Heart left ventricle (tissue), 16 donors: ENCODE data around the gene HERPUD1. TPM values are rescaled to one million over a fixed set of nuclear protein-coding genes. Genes with fewer than 3 reads are reported as not detected.
A peak's percentile ranks its signal among the peaks of the same experiment; 100 is the strongest.

Source experiments
- ATAC-seq, 4 donors: fragments of 200-7000 bp; cut with Tn5 transposase; one replicate each; pipeline ENCODE4 v1.9.1; 2020 to 2022; ENCODE audit warnings: moderate library complexity in 4 of 4, mild to moderate bottlenecking in 3 of 4, moderate number of reproducible peaks in 1 of 4
- DNase-seq, 5 donors: peaks; one replicate each; pipeline ENCODE4 v3.0.0-alpha.2; 2020
- H3K27ac ChIP-seq, 12 donors: fragments of 200-600 bp; sonication (generic) in 4 of 12; one replicate each; pipeline versions ENCODE4 v1.5.0 to v1.8.0; 2016 to 2022; ENCODE audit warnings: mild to moderate bottlenecking in 2 of 12
- H3K27me3 ChIP-seq, 9 donors: fragments of 200-600 bp; sonication (generic) in 2 of 9; one replicate each; pipeline versions ENCODE4 v1.5.1 to v1.8.0; 2016 to 2022; ENCODE audit warnings: mild to moderate bottlenecking in 3 of 9
- H3K36me3 ChIP-seq, 9 donors: fragments of 200-600 bp; sonication (generic) in 2 of 9; one replicate each; pipeline versions ENCODE4 v1.5.0 to v1.8.0; 2018 to 2022; ENCODE audit warnings: mild to moderate bottlenecking in 2 of 9
- H3K4me1 ChIP-seq, 12 donors: fragments of 200-600 bp; sonication (generic) in 4 of 12; one replicate each; pipeline versions ENCODE4 v1.5.0 to v1.8.0; 2016 to 2022; ENCODE audit warnings: mild to moderate bottlenecking in 3 of 12
- H3K4me3 ChIP-seq, 12 donors: fragments of 200-600 bp; sonication (generic) in 4 of 12; one replicate each; pipeline versions ENCODE4 v1.5.0 to v1.8.0; 2017 to 2022; ENCODE audit warnings: mild to moderate bottlenecking in 9 of 12, moderate library complexity in 4 of 12
- H3K9me3 ChIP-seq, 12 donors: fragments of 200-600 bp; sonication (generic) in 4 of 12; one replicate each; pipeline versions ENCODE4 v1.5.0 to v1.8.0; 2016 to 2022; ENCODE audit warnings: mild to moderate bottlenecking in 1 of 12
- POLR2A ChIP-seq, 2 donors: fragments of 450-650 bp; IDR thresholded peaks; one replicate each; pipeline ENCODE4 v1.6.1; 2017; ENCODE audit warnings: antibody characterized with exemption in 2 of 2, mild to moderate bottlenecking in 2 of 2, moderate library complexity in 2 of 2
- WGBS, 4 donors: extraction: QIAGEN DNeasy Blood & Tissue Kit in 2 of 4; methylation state at CpG; one replicate each; pipeline versions ENCODE4 v1.1.5 to v1.1.7; 2013 to 2018; 5-methylcytosine and 5-hydroxymethylcytosine counted together
- intact Hi-C, 10 donors: fragments of 100-400 bp; cut with DNase I; formaldehyde crosslinking; loops; one replicate each; pipeline versions ENCODE4 v1.11.1 to v1.14.2; 2022
- polyA plus RNA-seq, 2 donors: library from polyadenylated mRNA; stranded (reverse); fragments of 200-250 nt; gene quantifications; one replicate each; pipeline ENCODE4 v1.2.3, GENCODE V29; 2013
- total RNA-seq, 9 donors: library from RNA; depleted of rRNA in 2 of 9; stranded (reverse); fragments of >200 nt in 2 of 9; fragmentation: NEBNext Ultra II Directional in 3 of 9; extraction: Animal tissue kit (Norgen Biotek cat#: 25700) in 3 of 9; gene quantifications; one replicate each; pipeline versions ENCODE4 v1.1.0 to v1.2.4, GENCODE V29; 2016 to 2023
- TF ChIP-seq, protein P1 (sequence below), 12 donors: fragments of 200-600 bp; sonication (generic) in 4 of 12; IDR thresholded peaks; one replicate each; pipeline versions ENCODE4 v1.5.0 to v1.8.0; 2018 to 2022; ENCODE audit warnings: antibody characterized with exemption in 12 of 12, mild to moderate bottlenecking in 5 of 12
- donor health status: ischemic (EF 13 %, LVEDD 7.1; RV severe dilation, severe dysfunction).
- donor health status: healthy with polysubstance abuse.
- donor health status: DM: no; HTN: yes; CAD: no.
- donor health status: DM: no; HTN: no; CAD: no.
- donor health status: ischemic (EF 25% LVEDD 6.9; RV normal size, moderate dysfunction).
- donor health status: ischemic (EF 25% LVEDD 5.7; RV mildly dilated, moderate dysfunction).
- donor health status: healthy.
- donor health status: DM: yes; HTN: yes; CAD: no.
- donor health status: ischemic (EF 35%, LVEDD 5.7; RV mildly dilated, moderate dysfunction).
- donor health status: nonischemic (EF 11% LVEDD 7.7; RV severe dilation, severe dysfunction).
- donor health status: DM: yes; HTN: yes; CAD: no.
- donor health status: PGD.
- donor health status: ischemic (EF 29% LVEDD 5.4; RV normal size, mild dysfunction).
- donor health status: nonischemic (EF 23%, LVEDD 6.1; RV moderate dilation, normal function).

HERPUD1 gene
- total and polyA plus RNA-seq, 11 donors = 41.4 to 226 (median 117) TPM

DNA sequence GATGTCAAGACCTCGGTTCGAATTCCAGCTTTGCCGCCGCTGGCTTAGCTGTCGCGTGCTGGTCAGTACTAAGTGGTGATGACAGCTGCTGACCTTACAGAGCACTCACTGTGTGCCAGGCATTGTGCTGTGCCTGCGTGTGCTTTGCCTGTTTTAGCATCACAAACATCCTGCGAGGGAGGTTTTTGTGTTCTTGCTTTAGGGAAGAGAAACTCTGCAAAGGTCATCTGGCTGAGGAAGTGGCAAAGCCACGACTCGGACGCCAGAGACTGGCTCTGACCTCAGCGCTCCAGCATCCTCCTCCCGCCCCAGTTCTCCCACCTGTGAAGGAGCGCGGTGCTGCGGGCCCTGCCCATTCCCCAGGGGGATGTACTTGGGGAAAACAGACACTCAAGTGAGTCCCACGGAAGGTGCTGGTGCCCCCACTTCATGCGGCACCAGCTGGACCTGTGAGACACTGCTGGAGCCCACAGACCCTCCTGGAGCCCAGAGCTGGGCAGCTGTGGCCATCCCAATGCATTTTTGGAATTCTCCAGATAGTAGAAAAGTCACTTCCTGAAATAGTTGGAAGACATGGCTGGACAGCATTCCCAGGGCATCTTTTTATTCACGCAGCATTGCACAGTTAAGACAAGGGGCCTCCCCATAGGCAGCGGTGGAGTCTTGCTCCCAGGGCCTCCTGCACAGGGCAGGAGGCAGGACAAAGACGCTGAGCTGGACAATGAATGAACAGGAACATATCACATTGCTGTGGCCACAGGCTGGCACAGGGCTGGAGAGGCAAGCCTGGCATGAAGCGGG, 20.0 kb upstream of the HERPUD1 start:
- H3K36me3 ChIP-seq = no peaks in the 10 kb centered on the region
- no peaks in the 10 kb centered on the region for H3K27me3 ChIP-seq
- peak in 4 of 5 donors; percentile 46 to 70 (median 56) for DNase-seq
- H3K9me3 ChIP-seq = peaks cover 0 to 4% (median 0%) of the 10 kb centered on the region in 12 donors
- WGBS, 4 donors = 29 to 51% (median 45%) methylated on average over 13 to 22 of the region's 22 CpGs
- H3K4me3 ChIP-seq = no peak overlapping the region
- H3K27ac ChIP-seq = peak overlapping the region in 11 of 12 donors; percentile 25 to 85 (median 55)
- peaks cover 0 to 67% (median 32%) of the 10 kb centered on the region in 12 donors for H3K4me1 ChIP-seq
- ATAC-seq = peak; percentile 53 to 84 (median 70)
- intact Hi-C loops = loop anchor here in 3 of 10 donors (2.0 to 5.0 kb wide), 2 partner anchors 19 to 45 kb away; partner anchors contain the start of gene SLC12A3 (in 2 of the 3)
- TF ChIP-seq, protein P1, sequence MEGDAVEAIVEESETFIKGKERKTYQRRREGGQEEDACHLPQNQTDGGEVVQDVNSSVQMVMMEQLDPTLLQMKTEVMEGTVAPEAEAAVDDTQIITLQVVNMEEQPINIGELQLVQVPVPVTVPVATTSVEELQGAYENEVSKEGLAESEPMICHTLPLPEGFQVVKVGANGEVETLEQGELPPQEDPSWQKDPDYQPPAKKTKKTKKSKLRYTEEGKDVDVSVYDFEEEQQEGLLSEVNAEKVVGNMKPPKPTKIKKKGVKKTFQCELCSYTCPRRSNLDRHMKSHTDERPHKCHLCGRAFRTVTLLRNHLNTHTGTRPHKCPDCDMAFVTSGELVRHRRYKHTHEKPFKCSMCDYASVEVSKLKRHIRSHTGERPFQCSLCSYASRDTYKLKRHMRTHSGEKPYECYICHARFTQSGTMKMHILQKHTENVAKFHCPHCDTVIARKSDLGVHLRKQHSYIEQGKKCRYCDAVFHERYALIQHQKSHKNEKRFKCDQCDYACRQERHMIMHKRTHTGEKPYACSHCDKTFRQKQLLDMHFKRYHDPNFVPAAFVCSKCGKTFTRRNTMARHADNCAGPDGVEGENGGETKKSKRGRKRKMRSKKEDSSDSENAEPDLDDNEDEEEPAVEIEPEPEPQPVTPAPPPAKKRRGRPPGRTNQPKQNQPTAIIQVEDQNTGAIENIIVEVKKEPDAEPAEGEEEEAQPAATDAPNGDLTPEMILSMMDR (IDR thresholded peaks at IDR 0.05) = no peak
- TF ChIP-seq POLR2A (IDR thresholded peaks at IDR 0.05) = no peak

DNA sequence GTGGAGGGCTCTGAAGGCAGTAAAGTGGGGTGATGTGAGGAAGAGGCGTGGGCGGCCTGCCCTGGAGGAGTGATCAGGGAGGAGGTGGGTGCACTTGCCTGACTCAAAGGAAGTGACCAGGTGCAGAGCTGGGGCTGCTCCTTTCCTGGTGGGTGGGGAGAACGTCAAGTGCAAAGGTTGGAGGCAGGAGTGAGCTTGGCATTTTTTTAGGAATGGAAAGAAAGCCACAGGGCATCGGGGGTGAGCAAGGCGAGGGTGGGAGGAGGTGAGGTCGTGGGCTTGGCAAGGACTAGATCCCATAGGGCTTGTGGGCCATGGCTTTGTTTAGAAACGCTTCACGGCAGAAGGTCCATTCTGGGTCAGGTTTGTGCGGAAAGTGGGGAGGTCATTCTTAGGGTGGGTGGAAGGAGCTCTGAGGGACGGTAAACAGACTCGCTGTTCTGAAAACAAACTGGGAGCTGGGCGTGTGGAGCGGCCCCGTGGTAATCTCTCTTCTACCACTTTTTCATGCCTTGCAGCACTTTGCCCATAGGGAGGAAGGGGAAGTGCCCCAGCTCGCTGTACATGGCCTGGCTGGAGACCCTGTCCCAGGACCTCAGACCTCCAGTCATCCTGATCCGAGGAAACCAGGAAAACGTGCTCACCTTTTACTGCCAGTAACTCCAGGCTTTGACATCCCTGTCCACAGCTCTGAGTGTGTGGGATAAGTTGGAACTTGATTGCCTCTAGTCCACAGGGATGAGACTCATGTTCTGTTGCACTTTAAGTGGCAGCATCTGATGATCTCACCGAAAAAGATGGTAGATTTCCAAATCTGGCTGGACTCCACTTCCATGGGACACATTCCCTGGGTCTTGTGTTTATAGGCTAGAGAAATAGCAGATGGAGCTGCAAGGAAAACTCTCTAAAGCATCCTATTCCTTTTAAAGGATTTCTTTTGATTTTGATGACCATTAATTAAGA, 18.9 kb upstream of the HERPUD1 start:
- WGBS, 4 donors = 80 to 89% (median 82%) methylated on average over 18 of the region's 18 CpGs
- no peak for DNase-seq
- Histone ChIP-seq H3K27ac (peak overlapping the region in 3 of 12 donors; percentile 4 to 40 (median 34)), H3K27me3 (no peaks in the 10 kb centered on the region), H3K36me3 (no peaks in the 10 kb centered on the region), H3K9me3 (no peaks in the 10 kb centered on the region), H3K4me1 (peaks cover 0 to 76% (median 41%) of the 10 kb centered on the region in 12 donors), H3K4me3 (no peak overlapping the region)
- intact Hi-C loops = loop anchor here in 2 of 10 donors (5.0 kb wide), 1 partner anchor 46 kb away; the partner anchor contains the start of gene SLC12A3 (in 2 of the 2)
- TF ChIP-seq, protein P1 (IDR thresholded peaks at IDR 0.05) = no peak
- no peak for TF ChIP-seq POLR2A (IDR thresholded peaks at IDR 0.05)
- no peak for ATAC-seq

DNA sequence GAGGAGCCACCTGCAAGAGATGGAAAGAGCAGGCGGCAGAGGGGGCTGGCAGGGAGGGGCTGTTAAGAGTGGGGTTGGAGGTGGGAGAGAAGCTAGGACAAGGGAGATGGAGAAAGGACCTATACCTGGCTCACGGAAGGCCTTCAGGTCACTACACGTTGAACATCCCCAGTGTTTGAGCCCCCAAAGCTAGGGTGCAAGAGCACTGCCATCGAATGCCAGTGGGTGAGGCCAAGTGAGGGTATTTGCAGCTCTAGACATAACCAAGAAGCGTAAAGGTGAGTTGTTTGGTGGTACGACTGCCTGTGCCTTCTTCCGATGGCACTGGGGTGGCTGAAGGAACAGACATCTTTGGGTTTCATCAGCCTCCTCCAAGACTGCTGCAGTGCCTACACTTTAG, 17.0 kb upstream of the HERPUD1 start:
- H3K36me3 ChIP-seq = no peaks in the 10 kb centered on the region
- no peaks in the 10 kb centered on the region for H3K27me3 ChIP-seq
- TF ChIP-seq, protein P1 (IDR thresholded peaks at IDR 0.05) = no peak
- TF ChIP-seq POLR2A (IDR thresholded peaks at IDR 0.05) = no peak
- intact Hi-C loops = loop anchor here in 2 of 10 donors (5.0 kb wide), 1 partner anchor 48 kb away; the partner anchor contains the start of gene SLC12A3 (in 2 of the 2)
- peak overlapping the region in 10 of 12 donors; percentile 3 to 68 (median 54) for H3K27ac ChIP-seq
- peaks cover 0 to 76% (median 40%) of the 10 kb centered on the region in 12 donors for H3K4me1 ChIP-seq
- WGBS, 4 donors = 84 to 97% (median 96%) methylated on average over 7 of the region's 7 CpGs
- H3K9me3 ChIP-seq = no peaks in the 10 kb centered on the region
- DNase-seq (no peak), ATAC-seq (no peak)
- no peak overlapping the region for H3K4me3 ChIP-seq
